Spleen (tissue), 11 donors: ENCODE measurements around the gene FAM171A1. TPM values are rescaled to one million over a fixed set of nuclear protein-coding genes. Genes with fewer than 3 reads are reported as not detected.

Source experiments
- DNase-seq: peaks from one replicate; pipeline ENCODE4 v3.0.0-alpha.2; 2020
- H3K27ac ChIP-seq, 8 donors: fragments of 200-600 bp; sonication (generic) in 7 of 8; 1 replicate in 4 of 8; 2 replicates in 4 of 8; pipeline versions ENCODE4 v1.5.0 to v1.8.0; 2016 to 2021; ENCODE audit warnings: inconsistent platforms in 4 of 8, mild to moderate bottlenecking in 4 of 8, moderate library complexity in 1 of 8
- H3K27me3 ChIP-seq, 7 donors: fragments of 200-600 bp; sonication (generic) in 6 of 7; replicated peaks in 1 of 7; 1 replicate in 4 of 7; 2 replicates in 3 of 7; pipeline versions ENCODE4 v1.5.0 to v1.8.0; 2016 to 2021; ENCODE audit warnings: inconsistent platforms in 3 of 7, mild to moderate bottlenecking in 1 of 7
- H3K36me3 ChIP-seq, 6 donors: fragments of 200-600 bp; sonication (generic) in 5 of 6; 1 replicate in 4 of 6; 2 replicates in 2 of 6; pipeline versions ENCODE4 v1.5.0 to v1.8.0; 2016 to 2021; ENCODE audit warnings: inconsistent platforms in 2 of 6
- H3K4me1 ChIP-seq, 6 donors: fragments of 200-600 bp; sonication (generic) in 5 of 6; 1 replicate in 3 of 6; 2 replicates in 3 of 6; pipeline versions ENCODE4 v1.5.0 to v1.8.0; 2016 to 2021; ENCODE audit warnings: inconsistent platforms in 3 of 6
- H3K4me3 ChIP-seq, 8 donors: fragments of 200-600 bp; sonication (generic) in 7 of 8; 1 replicate in 4 of 8; 2 replicates in 4 of 8; pipeline versions ENCODE4 v1.5.0 to v1.8.0; 2016 to 2021; ENCODE audit warnings: inconsistent platforms in 4 of 8, mild to moderate bottlenecking in 4 of 8, moderate library complexity in 2 of 8
- H3K9me3 ChIP-seq, 8 donors: fragments of 200-600 bp; sonication (generic) in 7 of 8; 1 replicate in 4 of 8; 2 replicates in 4 of 8; pipeline versions ENCODE4 v1.5.0 to v1.8.0; 2016 to 2021; ENCODE audit warnings: inconsistent platforms in 4 of 8
- POLR2A ChIP-seq, 3 donors: fragments of 450-650 bp; IDR thresholded peaks; one replicate each; pipeline ENCODE4 v1.5.1; 2017; ENCODE audit warnings: antibody characterized with exemption in 3 of 3, mild to moderate bottlenecking in 1 of 3
- POLR2AphosphoS5 ChIP-seq, 3 donors: sonication (generic); formaldehyde crosslinking; IDR thresholded peaks; one replicate each; pipeline ENCODE4 v1.5.1; 2017; ENCODE audit warnings: antibody characterized with exemption in 3 of 3
- WGBS, 5 donors: extraction: QIAGEN DNeasy Blood & Tissue Kit in 3 of 5; methylation state at CpG; one replicate each; pipeline versions ENCODE4 v1.1.5 to v1.1.7; 2013 to 2018; 5-methylcytosine and 5-hydroxymethylcytosine counted together
- intact Hi-C: fragments of 100-400 bp; cut with DNase I; formaldehyde crosslinking; loops from one replicate; pipeline ENCODE4 v1.15.0; 2023; ENCODE audit warnings: low total_unique reads
- polyA plus RNA-seq, 3 donors: library from polyadenylated mRNA; stranded (reverse); fragments of 200-250 nt; gene quantifications; one replicate each; pipeline ENCODE4 v1.2.1, GENCODE V29; 2013
- total RNA-seq, 7 donors: library from RNA; depleted of rRNA in 3 of 7; stranded (reverse); fragments of >200 nt in 3 of 7; fragmentation: NEBNext Ultra II Directional in 4 of 7; extraction: Animal tissue kit (Norgen Biotek cat#: 25700) in 4 of 7; gene quantifications; one replicate each; pipeline versions ENCODE4 v1.1.0 to v1.2.1, GENCODE V29; 2016 to 2021
- TF ChIP-seq, protein P1 (sequence below), 11 experiments: fragments of 200-600 bp in 7 of 11; fragments of 450-650 bp in 4 of 11; sonication (generic) in 4 of 11; IDR thresholded peaks in 8 of 11; conservative IDR thresholded peaks in 3 of 11; 1 replicate in 7 of 11; 2 replicates in 4 of 11; pipeline versions ENCODE4 v1.4.0 to v1.8.0; 2016 to 2021; ENCODE audit warnings: antibody characterized with exemption in 11 of 11, inconsistent platforms in 4 of 11, mild to moderate bottlenecking in 1 of 11
- donor health status: healthy with polysubstance abuse.
- donor health status: DM: no; HTN: no; CAD: no; lungs with moderate emphysema.
- donor health status: DM: no; HTN: no; CAD: no.
- donor health status: Bipolar disorder and iron deficiency.
- donor health status: healthy.
- donor health status: DM: no; HTN: no; CAD: no.
- donor health status: DM: yes; HTN: yes; CAD: no.

The FAM171A1 gene
- total and polyA plus RNA-seq, 10 donors: 3.5 to 34.0 (median 19.6) TPM

DNA sequence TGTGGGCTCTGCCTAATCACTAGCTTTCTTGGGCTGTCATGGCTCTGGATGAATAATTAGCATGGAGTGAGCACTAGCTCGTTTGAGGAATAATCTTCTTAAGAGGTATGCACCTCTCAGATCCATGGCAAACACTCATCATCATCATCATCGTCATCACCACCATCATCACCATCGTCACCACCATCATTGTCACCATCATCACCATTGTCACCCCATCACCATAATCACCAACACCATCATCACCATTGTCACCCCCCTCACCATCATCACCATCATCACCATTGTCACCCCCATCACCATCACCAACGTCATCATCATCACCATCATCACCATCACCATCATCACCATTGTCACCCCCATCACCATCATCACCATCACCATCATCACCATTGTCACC is 141.8 kb downstream of the FAM171A1 start:
- H3K36me3 ChIP-seq: no peaks in the 10 kb centered on the region
- H3K9me3 ChIP-seq: peaks cover 0 to 13% (median 5%) of the 10 kb centered on the region in 8 donors
- intact Hi-C loops: no loop called here
- no peaks in the 10 kb centered on the region for H3K4me1 ChIP-seq
- TF ChIP-seq, protein P1, sequence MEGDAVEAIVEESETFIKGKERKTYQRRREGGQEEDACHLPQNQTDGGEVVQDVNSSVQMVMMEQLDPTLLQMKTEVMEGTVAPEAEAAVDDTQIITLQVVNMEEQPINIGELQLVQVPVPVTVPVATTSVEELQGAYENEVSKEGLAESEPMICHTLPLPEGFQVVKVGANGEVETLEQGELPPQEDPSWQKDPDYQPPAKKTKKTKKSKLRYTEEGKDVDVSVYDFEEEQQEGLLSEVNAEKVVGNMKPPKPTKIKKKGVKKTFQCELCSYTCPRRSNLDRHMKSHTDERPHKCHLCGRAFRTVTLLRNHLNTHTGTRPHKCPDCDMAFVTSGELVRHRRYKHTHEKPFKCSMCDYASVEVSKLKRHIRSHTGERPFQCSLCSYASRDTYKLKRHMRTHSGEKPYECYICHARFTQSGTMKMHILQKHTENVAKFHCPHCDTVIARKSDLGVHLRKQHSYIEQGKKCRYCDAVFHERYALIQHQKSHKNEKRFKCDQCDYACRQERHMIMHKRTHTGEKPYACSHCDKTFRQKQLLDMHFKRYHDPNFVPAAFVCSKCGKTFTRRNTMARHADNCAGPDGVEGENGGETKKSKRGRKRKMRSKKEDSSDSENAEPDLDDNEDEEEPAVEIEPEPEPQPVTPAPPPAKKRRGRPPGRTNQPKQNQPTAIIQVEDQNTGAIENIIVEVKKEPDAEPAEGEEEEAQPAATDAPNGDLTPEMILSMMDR (IDR thresholded peaks at IDR 0.05 in 8 of 11, conservative IDR thresholded peaks at IDR 0.05 in 3 of 11): no peak
- TF ChIP-seq POLR2AphosphoS5 (IDR thresholded peaks at IDR 0.05) (no peak), POLR2A (IDR thresholded peaks at IDR 0.05) (no peak)
- no peak for DNase-seq
- H3K4me3 ChIP-seq: no peak overlapping the region
- H3K27me3 ChIP-seq: no peaks in the 10 kb centered on the region
- H3K27ac ChIP-seq: no peak overlapping the region
- WGBS, 5 donors: 78 to 88% (median 79%) methylated on average over 4 of the region's 4 CpGs

DNA sequence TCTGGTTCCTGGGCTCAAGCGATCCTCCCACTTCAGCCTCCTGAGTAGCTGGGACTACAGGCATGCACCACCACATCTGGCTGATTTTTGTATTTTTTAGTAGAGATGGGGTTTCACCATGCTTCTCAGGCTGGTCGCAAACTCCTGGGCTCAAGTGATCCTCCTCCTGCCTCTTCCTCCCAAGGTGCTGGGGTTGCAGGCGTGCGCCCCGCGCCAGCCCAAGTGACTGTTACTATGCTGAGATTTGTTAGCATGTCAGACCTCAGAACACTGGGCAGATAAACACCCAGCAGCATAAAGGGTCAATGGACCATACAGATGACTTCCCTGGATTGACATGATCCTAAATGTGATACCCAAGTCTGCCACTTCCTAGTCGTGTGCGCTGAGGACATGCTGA is 142.7 kb downstream of the FAM171A1 start:
- DNase-seq: no peak
- Histone ChIP-seq H3K9me3 (peaks cover 0 to 16% (median 7%) of the 10 kb centered on the region in 8 donors), H3K36me3 (no peaks in the 10 kb centered on the region), H3K27ac (no peak overlapping the region), H3K27me3 (no peaks in the 10 kb centered on the region), H3K4me1 (no peaks in the 10 kb centered on the region), H3K4me3 (no peak overlapping the region)
- TF ChIP-seq POLR2AphosphoS5 (IDR thresholded peaks at IDR 0.05) (no peak), POLR2A (IDR thresholded peaks at IDR 0.05) (no peak)
- TF ChIP-seq, protein P1 (IDR thresholded peaks at IDR 0.05 in 8 of 11, conservative IDR thresholded peaks at IDR 0.05 in 3 of 11): no peak
- WGBS, 5 donors: 83 to 98% (median 94%) methylated on average over 8 of the region's 8 CpGs
- intact Hi-C loops: no loop called here

DNA sequence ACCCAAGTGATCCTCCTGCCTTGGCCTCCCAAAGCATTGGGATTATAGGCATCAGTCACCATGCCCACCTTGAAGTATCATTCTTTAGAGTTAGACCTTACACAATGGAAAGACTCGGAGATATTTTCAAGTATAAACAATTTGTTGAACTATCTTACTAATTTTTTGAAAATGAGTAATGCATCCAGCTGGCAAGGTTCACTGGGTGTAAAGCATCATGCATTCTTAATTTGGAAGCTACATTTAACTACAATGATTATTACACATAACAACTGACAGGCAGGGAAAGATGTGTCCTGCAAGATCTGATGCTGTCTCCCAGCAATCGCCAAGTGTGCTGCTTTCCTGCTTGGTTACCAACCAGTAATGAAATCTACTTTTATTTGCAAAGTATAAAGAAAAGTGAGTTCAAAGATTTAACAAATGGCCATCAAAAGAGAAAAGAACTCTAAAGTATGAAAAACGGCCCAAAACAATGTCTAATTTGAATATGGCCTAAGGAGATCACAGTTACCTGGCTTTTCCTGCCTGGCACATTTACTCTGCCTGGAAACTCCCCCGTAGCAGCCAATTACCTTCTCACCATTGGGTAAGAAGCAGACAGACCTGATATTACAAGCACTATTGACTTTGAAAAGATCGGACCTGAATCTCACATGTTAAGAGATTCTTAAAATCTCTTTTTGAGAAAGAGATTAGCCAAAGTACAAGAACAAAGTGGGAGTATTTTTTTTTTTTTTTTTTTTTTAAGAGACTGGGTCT is 143.3 kb downstream of the FAM171A1 start:
- no peaks in the 10 kb centered on the region for H3K27me3 ChIP-seq
- no peak overlapping the region for H3K27ac ChIP-seq
- H3K9me3 ChIP-seq: peaks cover 0 to 16% (median 7%) of the 10 kb centered on the region in 8 donors
- TF ChIP-seq POLR2A (IDR thresholded peaks at IDR 0.05): no peak
- TF ChIP-seq, protein P1 (IDR thresholded peaks at IDR 0.05 in 8 of 11, conservative IDR thresholded peaks at IDR 0.05 in 3 of 11): no peak
- TF ChIP-seq POLR2AphosphoS5 (IDR thresholded peaks at IDR 0.05): no peak
- intact Hi-C loops: no loop called here
- WGBS, 5 donors: 81 to 92% (median 87%) methylated on average over 5 of the region's 5 CpGs
- H3K4me1 ChIP-seq: no peaks in the 10 kb centered on the region
- no peak for DNase-seq
- no peak overlapping the region for H3K4me3 ChIP-seq
- no peaks in the 10 kb centered on the region for H3K36me3 ChIP-seq

DNA sequence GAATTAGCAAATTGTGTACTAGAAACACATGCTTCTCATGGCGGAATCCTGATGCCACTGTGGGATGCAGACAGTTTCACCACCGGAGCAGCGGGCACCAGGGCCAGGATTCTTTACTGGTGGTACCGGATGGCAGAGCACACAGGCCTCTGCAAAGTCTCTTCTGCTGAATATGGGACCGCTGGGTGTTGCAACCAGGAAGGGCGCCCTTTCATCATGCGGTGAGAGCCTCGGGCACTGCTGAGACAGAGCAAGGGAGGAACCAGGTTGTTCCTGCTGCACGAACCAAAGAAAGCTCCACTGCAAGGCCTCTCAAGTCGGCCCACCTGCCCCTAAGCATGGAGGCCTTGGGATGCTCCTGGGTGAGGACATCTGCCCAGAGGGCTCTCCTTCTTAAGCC is 145.6 kb downstream of the FAM171A1 start:
- Histone ChIP-seq H3K27me3 (no peaks in the 10 kb centered on the region), H3K27ac (no peak overlapping the region), H3K36me3 (peaks cover 0 to 4% (median 0%) of the 10 kb centered on the region in 6 donors), H3K4me3 (no peak overlapping the region), H3K9me3 (peaks cover 0 to 16% (median 7%) of the 10 kb centered on the region in 8 donors), H3K4me1 (no peaks in the 10 kb centered on the region)
- DNase-seq: no peak
- WGBS, 5 donors: 76 to 96% (median 89%) methylated on average over 6 to 10 of the region's 10 CpGs
- intact Hi-C loops: no loop called here
- no peak for TF ChIP-seq POLR2AphosphoS5 (IDR thresholded peaks at IDR 0.05)
- TF ChIP-seq, protein P1 (IDR thresholded peaks at IDR 0.05 in 8 of 11, conservative IDR thresholded peaks at IDR 0.05 in 3 of 11): no peak
- TF ChIP-seq POLR2A (IDR thresholded peaks at IDR 0.05): no peak
